ENCODE measurements around the gene HOXC9. TPM values are rescaled to one million over a fixed set of nuclear protein-coding genes. Genes with fewer than 3 reads are reported as not detected.

Gene HOXC9
- total RNA-seq, 1 experiment from 2014 or later = 0.76 TPM

GRCh38 chr12:53987787-53988230 lies 12.2 kb upstream of the HOXC9 start:
- no peak for DNase-seq (ENCODE audit: low spot score)

DNA sequence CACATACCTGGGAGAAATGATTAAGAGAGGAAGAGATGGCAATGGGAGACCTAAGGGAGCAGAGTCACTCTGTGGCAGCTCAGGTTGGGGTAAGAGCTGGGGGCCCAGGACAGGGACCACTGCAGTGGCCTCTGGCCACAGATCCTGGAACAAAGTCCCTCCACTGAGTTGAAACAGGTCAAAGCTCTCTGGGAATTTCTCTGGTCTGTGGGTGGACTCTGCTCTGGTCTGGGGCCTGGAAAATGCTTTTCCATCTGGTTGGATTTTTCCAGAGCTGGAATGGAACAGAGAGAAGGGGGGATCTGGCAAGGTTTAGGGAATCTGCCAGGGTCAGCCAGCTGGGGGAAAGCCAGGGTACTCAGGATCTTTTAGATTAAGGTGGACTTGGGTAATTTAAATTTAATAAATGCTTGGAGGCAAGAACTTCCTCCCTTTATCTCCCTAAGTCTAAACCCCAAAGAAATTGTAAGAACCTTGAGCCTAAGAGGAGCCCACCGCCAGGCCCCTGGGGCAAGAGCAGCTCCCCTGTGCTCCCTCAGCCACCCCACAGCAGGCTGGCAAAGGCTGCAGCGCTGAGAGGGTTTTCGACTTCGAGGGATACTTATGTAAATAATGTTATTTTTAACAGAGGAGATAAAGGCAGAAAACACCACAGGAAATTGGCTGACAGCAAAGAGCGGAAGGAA lies 11.3 kb upstream of the HOXC9 start:
- no peak for DNase-seq (ENCODE audit: low spot score)

DNA sequence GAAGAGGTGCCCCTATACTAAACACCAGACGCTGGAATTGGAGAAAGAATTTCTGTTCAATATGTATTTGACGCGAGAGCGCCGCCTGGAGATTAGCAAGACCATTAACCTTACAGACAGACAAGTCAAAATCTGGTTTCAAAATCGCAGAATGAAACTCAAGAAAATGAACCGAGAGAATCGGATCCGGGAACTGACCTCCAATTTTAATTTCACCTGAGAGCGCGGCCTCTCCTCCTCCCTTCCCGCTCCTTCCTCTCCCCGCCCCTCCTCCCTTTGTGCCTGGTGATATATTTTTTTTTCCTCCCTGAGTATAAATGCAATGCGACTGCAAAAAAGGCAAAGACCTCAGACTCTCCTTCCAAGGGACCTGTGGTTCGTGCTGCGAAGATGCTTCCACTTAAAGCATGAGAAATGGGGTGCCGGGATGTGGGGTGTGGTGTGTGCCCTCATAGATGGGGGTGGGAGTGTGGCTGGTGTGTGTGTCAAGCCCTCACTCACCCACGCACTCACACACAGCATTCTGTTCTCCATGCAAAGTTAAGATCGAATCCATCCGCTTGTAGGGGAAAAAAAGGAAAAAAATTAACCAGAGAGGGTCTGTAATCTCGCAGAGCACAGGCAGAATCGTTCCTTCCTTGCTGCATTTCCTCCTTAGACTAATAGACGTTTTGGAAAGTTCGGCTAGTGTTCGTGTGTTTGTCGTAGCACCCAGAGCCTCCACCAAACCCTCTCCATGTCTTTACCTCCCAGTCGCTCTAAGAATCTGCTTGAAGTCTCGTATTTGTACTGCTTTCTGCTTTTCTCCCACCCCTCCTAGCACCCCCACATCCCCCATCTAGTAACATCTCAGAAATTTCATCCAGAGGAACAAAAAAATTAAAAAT lies 10.5 kb upstream of the HOXC9 start:
- DNase-seq (ENCODE audit: low spot score) = peak; percentile 80

DNA sequence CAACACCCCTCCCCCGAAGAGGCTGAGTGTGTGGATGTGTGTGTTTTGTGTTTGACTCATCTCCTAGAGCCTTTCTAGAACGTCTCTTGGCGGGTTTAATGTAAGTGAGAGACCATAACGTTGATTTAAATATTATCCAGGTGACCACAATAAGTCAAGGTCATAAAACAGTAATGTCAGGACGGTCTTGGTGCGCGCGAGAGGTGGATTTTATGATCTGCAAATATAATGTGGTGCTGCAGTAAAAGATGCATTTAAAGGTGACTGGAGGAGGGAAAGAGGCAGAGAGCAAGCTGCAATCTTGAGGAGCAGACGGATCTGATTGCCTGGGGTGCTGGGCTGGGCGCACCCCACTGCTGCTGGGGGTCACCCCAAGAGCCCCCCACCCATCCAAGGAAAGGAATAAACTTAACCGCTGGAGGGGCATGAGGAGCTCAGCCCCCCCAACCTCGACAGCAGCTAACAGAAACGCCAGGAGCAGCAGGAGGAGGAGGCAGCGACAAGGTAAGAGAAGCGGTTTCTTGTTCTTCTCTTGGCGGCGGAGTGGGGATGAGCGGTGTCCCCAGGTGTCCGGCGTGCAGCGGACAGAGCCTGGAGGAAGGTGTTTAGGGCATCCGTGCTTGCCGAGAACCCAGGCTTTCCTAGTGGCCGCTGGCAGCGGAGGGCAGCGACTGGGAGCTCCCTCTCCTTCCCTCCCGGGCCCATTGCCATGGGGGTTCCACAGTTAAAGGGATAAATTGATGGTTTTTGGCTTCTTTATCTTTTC lies 9.5 kb upstream of the HOXC9 start:
- peak; percentile 45 for DNase-seq (ENCODE audit: low spot score)

- no peak for DNase-seq (ENCODE audit: low spot score)
These were observed 8.9 kb upstream of the HOXC9 start for GRCh38 chr12:53991077-53991460.

- no peak for DNase-seq (ENCODE audit: low spot score)
These were observed 7.5 kb upstream of the HOXC9 start for GRCh38 chr12:53992377-53992889.

DNA sequence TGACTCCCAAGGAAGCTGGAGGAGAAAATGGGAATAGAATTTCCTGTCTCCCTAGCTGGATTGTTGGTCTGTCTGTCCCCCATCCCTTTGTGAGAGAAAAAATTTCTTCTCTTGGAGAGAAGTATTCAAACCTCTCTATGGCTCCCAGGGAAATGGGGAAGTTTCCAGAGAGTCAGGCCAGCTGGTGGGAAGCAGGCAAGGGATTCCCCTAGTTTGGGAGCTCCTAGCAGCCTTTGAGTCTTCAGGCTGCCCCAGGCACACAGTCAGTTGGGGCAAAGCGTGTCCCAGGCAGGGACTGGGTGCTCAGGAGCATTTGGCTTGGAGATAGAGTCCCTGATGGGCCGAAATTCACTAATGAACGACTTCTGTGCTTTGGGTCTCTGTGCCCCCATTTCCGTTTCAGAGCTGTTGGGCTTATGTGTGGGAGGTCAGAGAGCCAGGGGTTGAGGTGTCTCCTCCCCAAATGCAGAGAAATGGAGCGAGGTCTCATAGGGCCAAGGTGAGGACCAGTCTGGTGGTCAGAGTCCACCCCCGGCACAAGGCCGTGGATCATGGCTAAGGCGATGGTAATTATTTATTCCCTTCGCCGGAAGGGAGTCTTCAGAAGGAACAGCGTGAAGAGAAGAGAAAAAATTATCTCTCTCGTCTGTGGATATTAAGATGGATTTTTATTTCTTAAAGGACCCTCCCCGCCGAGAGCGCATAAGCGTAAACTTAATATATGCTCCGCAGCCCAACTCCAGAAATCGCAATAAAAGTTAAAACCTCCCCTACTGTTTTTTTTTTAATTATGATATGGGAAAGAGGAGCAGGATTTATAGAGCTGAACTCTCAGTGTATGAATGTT lies 6.6 kb upstream of the HOXC9 start:
- DNase-seq (ENCODE audit: low spot score) = no peak

DNA sequence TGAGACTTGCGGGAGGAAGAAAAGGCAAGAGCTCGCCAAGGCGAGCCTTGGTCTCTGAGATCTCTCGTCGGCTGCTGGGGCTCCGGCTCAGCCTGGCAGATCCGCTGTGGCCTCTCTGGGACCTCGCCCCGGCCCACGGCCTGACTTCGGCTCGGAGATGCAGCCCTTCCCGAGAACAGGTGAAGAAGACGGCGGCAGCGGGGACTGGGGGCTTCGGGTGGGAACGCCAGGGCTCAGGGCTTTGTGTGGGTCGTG lies 6.0 kb upstream of the HOXC9 start:
- no peak for DNase-seq (ENCODE audit: low spot score)

GRCh38 chr12:53994264-53995001 lies 5.5 kb upstream of the HOXC9 start:
- DNase-seq (ENCODE audit: low spot score) = no peak

DNA sequence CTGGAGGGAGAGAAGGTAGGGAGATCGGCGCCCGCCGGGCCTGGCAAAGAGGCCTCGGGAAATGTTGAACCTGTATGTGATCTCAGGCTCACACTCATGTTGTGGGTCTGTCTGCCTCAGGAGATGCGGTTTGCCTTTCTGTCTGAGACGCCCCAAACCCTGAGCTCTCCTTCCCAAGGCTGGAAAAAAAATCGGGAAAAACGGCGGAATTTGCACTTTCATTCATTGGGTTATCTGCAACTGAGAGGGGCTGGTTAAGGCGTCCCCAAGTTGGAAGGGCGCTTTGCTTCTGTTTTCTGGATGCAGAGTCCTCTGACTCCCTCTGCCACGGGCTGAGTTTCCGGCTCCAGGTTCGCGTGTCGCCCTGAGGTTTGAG lies 5.0 kb upstream of the HOXC9 start:
- no peak for DNase-seq (ENCODE audit: low spot score)

DNA sequence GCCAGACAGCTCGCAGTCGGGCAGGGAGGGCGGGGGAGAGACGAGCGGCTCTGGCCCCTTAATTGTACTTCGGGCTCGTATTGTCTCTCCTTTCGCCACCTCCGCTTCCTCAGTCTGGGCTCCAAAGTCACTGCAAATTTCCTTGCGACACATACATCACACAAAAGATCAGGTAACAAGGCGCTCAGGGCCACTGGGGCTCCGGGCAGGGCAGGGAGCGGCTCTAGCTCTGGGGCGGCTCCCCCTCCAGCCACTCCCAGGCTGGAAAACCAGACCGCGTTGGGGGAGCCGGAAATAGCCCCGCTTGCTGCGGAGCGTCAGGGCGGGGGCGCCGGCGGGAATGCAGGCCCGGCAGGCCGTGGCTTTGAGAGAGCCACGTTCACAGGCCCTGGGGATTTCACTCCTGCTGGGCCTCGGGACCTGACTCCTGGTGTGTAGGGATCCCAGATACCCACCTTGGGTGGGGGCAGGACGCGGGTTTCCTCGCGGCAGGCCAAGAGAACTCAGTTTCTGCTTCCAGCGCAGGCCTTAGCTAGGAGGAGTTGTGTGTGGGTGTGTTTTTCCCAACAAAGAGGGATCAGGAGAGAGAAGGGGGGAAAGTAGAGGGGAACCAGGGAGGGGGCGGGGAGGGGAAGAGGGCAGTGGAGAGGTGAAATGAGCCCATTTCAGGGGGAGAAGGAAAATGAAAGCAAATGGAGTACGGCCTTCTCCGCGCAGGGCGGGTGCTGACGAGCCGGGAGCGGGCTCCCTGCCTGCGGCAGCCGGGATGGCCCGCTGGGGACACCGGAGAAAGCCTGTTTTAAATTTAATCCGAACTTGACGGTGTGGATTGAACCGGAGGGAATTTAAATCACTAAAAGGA lies 4.4 kb upstream of the HOXC9 start:
- DNase-seq (ENCODE audit: low spot score) = peak; percentile 83

DNA sequence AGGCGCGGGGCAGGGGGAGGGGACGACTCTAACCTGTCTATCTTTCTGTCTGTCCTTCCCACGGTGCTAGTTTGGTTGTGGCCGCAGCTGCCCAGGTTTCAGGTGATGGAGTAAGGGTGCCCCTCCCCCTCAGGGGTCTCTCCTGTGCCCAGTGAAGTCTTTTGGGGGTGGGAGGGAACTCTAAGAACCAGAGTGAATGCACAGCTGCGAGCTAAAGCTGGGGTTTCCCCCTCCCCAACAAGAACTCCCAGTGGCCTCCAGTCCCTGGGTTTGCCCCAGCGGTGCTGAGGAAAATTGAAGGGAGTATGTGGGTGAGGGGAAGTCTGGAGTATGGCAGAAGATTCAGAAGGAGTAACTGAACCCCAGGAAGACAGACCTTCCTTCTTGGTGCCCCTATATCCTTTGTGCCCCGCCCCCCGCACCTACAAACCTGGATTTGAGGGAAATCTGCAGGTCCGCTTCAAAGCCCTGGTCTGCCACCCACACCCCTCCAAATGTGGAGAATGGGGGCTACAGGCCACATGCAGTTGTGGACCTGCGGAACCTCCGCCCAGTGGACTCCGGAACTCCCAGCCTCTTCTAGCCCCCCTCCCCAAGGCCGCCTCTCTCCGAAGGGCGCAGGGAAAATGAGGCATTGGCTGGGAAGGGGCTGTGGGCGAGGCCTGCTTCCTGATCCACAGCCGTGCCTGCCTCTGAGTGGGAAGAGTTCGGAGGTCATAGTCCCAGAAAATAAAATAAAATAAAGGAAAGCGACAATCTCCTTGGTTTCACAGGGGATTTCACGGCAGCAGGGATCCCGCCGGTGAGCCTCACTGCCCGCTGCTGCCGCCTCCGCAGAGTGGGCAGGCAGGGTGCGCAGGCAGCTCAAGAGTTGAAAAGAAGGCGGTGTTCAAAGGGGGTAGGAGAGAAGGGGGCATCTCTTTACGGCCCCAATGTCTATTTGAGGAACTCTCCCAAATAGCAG lies 3.4 kb upstream of the HOXC9 start:
- DNase-seq (ENCODE audit: low spot score) = no peak

GRCh38 chr12:53997204-53998109 lies 2.5 kb upstream of the HOXC9 start:
- no peak for DNase-seq (ENCODE audit: low spot score)

GRCh38 chr12:53998110-53998899 lies 1.7 kb upstream of the HOXC9 start:
- DNase-seq (ENCODE audit: low spot score) = no peak

DNA sequence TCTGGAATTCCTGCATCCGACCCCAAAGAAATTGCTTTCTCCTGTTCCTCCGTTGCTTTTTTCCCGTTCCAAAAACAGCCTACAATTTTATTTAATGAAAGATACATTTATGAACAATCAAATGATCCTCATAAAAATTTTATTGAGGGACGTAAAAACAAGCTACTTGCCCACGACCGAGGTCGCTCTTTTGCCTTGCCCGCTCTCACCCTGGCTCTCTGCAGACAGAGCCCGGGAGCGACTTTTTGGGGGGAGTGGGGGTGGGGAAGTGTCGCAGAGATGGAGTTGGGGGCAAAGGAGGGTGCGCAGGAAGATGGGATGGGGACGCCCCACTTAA lies 1.1 kb upstream of the HOXC9 start:
- no peak for DNase-seq (ENCODE audit: low spot score)

DNA sequence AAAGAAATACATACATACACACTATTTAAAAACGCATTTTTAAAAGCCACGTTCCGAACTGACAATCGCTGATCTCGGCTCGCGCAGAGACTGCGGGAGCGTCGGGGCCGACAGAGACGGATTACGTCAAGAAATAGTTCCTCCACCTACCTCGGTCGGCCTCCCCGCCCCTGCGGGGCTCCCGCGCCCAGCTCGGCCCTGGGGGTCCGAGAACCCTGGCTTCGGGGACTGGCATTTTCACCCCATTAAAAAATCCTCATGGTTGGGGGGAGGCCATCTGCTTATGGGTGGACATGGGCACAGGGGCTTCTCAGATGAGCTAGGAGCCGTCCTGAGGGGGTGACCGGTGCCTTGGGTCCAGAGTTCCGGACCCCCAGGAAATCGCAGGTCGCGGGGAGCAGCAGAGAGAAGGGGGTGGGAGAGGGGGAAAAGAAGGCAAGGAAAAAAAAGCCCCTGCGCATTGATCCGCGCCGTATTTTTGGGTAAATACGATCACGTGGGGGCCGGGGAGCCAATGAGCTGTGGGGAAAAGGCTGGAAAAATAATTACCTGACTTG lies 324 bp upstream of the HOXC9 start:
- no peak for DNase-seq (ENCODE audit: low spot score)
